ENCODE measurements around the gene FANCC.

GRCh38 chr9:95111716-95112115 is 205.8 kb downstream of the FANCC start:
- TF ChIP-seq CTCF (conservative IDR thresholded peaks at IDR 0.05) (no peak), EZH2 (IDR thresholded peaks at IDR 0.05; ENCODE audit: low read depth) (no peak)
